Measurements from ENCODE around the gene SMU1. TPM values are rescaled to one million over a fixed set of nuclear protein-coding genes. Genes with fewer than 3 reads are reported as not detected.
"Not testable (repeated sequence)": the region's sequence is repeated elsewhere in the genome, so short reads cannot be mapped to it uniquely, and the experiment has no call there.

SMU1 gene
- total RNA-seq, 1 donor from 2014 or later = 24.3 TPM

- no peak overlapping the region for H3K4me3 Mint-ChIP-seq
- H3K4me1 Mint-ChIP-seq = no peaks in the 10 kb centered on the region
- no peak overlapping the region for H3K27ac Mint-ChIP-seq
- no peak for TF ChIP-seq CTCF (IDR thresholded peaks at IDR 0.05; ENCODE audit: unreplicated experiment)
- no peak for DNase-seq (ENCODE audit: low spot score in 2 of 2, unreplicated experiment in 2 of 2)
- no peaks in the 10 kb centered on the region for H3K27me3 Mint-ChIP-seq (ENCODE audit: low read depth)
- H3K36me3 Mint-ChIP-seq = peaks cover 4% of the 10 kb centered on the region
- no peaks in the 10 kb centered on the region for H3K9me3 Mint-ChIP-seq
Measured at GRCh38 chr9:33011831-33012230, 64.6 kb downstream of the SMU1 start.

GRCh38 chr9:33007755-33008154, 68.7 kb downstream of the SMU1 start:
- H3K27ac Mint-ChIP-seq = no peak overlapping the region
- H3K9me3 Mint-ChIP-seq = no peaks in the 10 kb centered on the region
- H3K27me3 Mint-ChIP-seq (ENCODE audit: low read depth) = no peaks in the 10 kb centered on the region
- DNase-seq (ENCODE audit: low spot score in 2 of 2, unreplicated experiment in 2 of 2) = no peak
- peaks cover 7% of the 10 kb centered on the region for H3K36me3 Mint-ChIP-seq
- H3K4me3 Mint-ChIP-seq = no peak overlapping the region
- H3K4me1 Mint-ChIP-seq = no peaks in the 10 kb centered on the region
- TF ChIP-seq CTCF (IDR thresholded peaks at IDR 0.05; ENCODE audit: unreplicated experiment) = no peak

GRCh38 chr9:33005335-33005734, 71.1 kb downstream of the SMU1 start:
- not testable (repeated sequence) for H3K9me3 Mint-ChIP-seq; DNase-seq (ENCODE audit: low spot score in 2 of 2, unreplicated experiment in 2 of 2); H3K4me3 Mint-ChIP-seq; H3K27ac Mint-ChIP-seq; H3K27me3 Mint-ChIP-seq (ENCODE audit: low read depth); H3K36me3 Mint-ChIP-seq; H3K4me1 Mint-ChIP-seq

- H3K9me3 Mint-ChIP-seq; DNase-seq (ENCODE audit: low spot score in 2 of 2, unreplicated experiment in 2 of 2); H3K27me3 Mint-ChIP-seq (ENCODE audit: low read depth): not testable (repeated sequence)
- Mint-ChIP-seq H3K27ac (peak overlapping the region; percentile 98), H3K4me3 (peak overlapping the region; percentile 94), H3K36me3 (peaks cover 11% of the 10 kb centered on the region), H3K4me1 (peaks cover 16% of the 10 kb centered on the region)
Measured at GRCh38 chr9:33000682-33001055, 75.8 kb downstream of the SMU1 start.

- Mint-ChIP-seq H3K36me3 (peaks cover 28% of the 10 kb centered on the region), H3K27me3 (ENCODE audit: low read depth) (no peaks in the 10 kb centered on the region), H3K27ac (peak overlapping the region; percentile 18), H3K4me3 (no peak overlapping the region), H3K4me1 (peaks cover 18% of the 10 kb centered on the region), H3K9me3 (no peaks in the 10 kb centered on the region)
- DNase-seq (ENCODE audit: low spot score in 2 of 2, unreplicated experiment in 2 of 2) = no peak
- TF ChIP-seq CTCF (IDR thresholded peaks at IDR 0.05; ENCODE audit: unreplicated experiment) = no peak
Measured at GRCh38 chr9:32992595-32993238, 83.8 kb downstream of the SMU1 start.

DNA sequence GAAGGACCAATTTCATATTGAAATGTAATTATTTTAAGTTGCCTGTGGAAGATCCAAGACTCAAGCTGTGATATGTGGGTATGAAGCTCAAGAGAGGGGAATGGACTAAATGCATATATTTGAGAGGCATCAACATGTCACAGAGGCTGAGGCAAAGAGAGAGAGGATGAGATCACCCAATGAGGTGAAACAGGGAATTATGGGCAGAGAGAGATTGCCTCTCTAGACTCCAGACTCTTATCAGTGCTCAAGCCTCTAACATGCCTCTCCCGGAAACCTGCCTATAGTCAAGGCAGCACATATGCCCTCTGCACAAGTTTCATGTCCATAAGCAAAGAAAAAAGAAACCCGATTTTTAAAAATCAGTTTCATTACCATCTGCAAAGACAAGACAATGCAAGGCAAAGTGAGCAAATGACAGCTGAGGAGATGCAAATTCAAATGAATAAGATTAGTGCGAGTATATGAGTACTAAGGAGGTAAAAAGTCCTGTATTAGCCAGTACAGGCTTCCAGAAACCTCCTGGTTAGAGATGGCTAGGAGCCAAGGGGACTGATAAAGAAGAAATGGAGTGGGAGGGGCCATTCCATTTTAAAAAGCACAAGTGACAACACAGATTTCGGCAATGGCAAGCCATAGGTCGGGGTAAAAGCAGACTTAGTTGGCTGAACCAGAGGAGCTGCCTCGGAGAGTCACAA, 84.4 kb downstream of the SMU1 start:
- no peak for DNase-seq (ENCODE audit: low spot score in 2 of 2, unreplicated experiment in 2 of 2)

More for the DNA sequence above, 84.4 kb downstream of the SMU1 start:
- Mint-ChIP-seq H3K4me3 (no peak overlapping the region), H3K27ac (peak overlapping the region; percentile 8), H3K4me1 (peaks cover 18% of the 10 kb centered on the region), H3K36me3 (peaks cover 33% of the 10 kb centered on the region), H3K27me3 (ENCODE audit: low read depth) (no peaks in the 10 kb centered on the region), H3K9me3 (no peaks in the 10 kb centered on the region)
- no peak for TF ChIP-seq CTCF (IDR thresholded peaks at IDR 0.05; ENCODE audit: unreplicated experiment)

Other genes starting within 250 kb of the SMU1 start
- gene APTX, start 75.0 kb downstream of the SMU1 start, total RNA-seq = 34.2 to 37.7 TPM (median 34.7 TPM) in 3 replicates
- 151 to 161 TPM (median 157 TPM) in 3 replicates for gene DNAJA1, start 51.4 kb downstream of the SMU1 start, total RNA-seq
- gene B4GALT1, start 90.7 kb upstream of the SMU1 start, total RNA-seq = 78.3 to 81.4 TPM (median 78.9 TPM) in 3 replicates
- not detected in 3 replicates for gene SPINK4, start 163.5 kb upstream of the SMU1 start, total RNA-seq
- gene BAG1, start 188.0 kb upstream of the SMU1 start, total RNA-seq = 48.0 to 49.6 TPM (median 48.4 TPM) in 3 replicates
- gene CHMP5, start 188.4 kb upstream of the SMU1 start, total RNA-seq = 49.1 to 50.2 TPM (median 49.4 TPM) in 3 replicates
- 28.7 to 30.2 TPM (median 29.4 TPM) in 3 replicates for gene NFX1, start 213.8 kb upstream of the SMU1 start, total RNA-seq

All from mesothelial cell of epicardium (in vitro differentiated cells).